Left ventricle myocardium inferior (tissue), 1 donor: Measurements from ENCODE around the gene RTCB. TPM values are rescaled to one million over a fixed set of nuclear protein-coding genes. Genes with fewer than 3 reads are reported as not detected.

Source experiments
- DNase-seq: peaks from one replicate; pipeline ENCODE4 v3.0.0-alpha.2; 2020
- H3K27ac ChIP-seq: fragments of 200-600 bp; replicated peaks from 2 replicates; pipeline ENCODE4 v1.8.0; 2021
- H3K27me3 ChIP-seq: fragments of 200-600 bp; 2 replicates; pipeline ENCODE4 v1.8.0; 2021; ENCODE audit warnings: low read depth
- H3K36me3 ChIP-seq: fragments of 200-600 bp; 2 replicates; pipeline ENCODE4 v1.8.0; 2021
- H3K4me1 ChIP-seq: fragments of 200-600 bp; 2 replicates; pipeline ENCODE4 v1.8.0; 2021
- H3K4me3 ChIP-seq: fragments of 200-600 bp; 2 replicates; pipeline ENCODE4 v1.8.0; 2021; ENCODE audit warnings: mild to moderate bottlenecking, moderate library complexity
- H3K9me3 ChIP-seq: fragments of 200-600 bp; replicated peaks from 2 replicates; pipeline ENCODE4 v1.8.0; 2021
- CTCF ChIP-seq: fragments of 200-600 bp; IDR thresholded peaks from 2 replicates; pipeline ENCODE4 v1.8.0; 2021; ENCODE audit warnings: antibody characterized with exemption, mild to moderate bottlenecking, borderline replicate concordance
- intact Hi-C: fragments of 100-400 bp; cut with micrococcal nuclease; formaldehyde crosslinking; loops from one replicate; pipeline ENCODE4 v1.11.0; 2022
- total RNA-seq: library from RNA; stranded (reverse); fragmentation: NEBNext Ultra II Directional; extraction: Animal tissue kit (Norgen Biotek cat#: 25700); gene quantifications from one replicate; pipeline ENCODE4 v1.2.1, GENCODE V29; 2021
- donor health status: DM: no; HTN: yes; CAD: no; lungs with severe emphysema.

Gene RTCB
- total RNA-seq, 1 donor from 2014 or later = 44.5 TPM

DNA sequence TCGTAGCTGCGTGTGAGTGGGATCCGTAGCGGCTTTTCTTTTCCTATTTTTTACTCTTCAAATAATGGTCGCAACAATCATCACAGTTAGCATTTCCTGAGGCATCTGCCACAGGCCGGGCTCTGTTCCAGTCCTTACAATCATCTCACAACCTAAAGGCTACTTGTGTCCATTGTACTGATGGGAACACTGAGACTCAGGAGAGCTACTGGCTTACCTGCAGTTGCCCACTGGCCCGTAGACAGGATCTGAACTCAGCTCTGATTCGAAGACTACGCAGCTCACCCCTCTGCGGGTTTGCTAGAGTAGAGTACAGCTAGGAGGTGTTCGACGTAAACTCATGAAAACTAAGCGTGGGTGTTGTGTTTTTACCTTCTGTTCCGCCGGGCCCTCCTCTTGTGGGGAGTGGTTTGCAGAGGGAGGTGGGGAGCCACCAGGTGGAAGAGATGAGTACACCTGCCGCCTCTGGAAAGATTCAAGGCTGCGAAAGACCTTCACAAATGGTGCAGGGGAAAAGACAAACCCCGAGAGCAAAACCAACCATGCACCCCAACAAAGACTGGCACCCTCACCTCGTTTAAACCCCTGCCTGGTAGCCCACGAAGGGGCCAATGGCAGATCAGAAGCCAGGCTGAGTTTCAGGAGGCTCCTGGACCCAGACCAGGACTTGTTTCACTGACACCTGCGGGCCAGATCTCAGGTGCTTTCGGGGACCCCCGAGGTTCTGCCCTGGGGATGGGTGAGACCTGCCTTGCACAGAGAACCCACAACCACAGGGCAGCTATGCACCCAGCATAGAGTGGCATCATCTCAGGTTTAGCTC lies 72.6 kb downstream of the RTCB start:
- Histone ChIP-seq H3K27me3 (peaks cover 28% of the 10 kb centered on the region), H3K4me3 (no peak overlapping the region), H3K27ac (no peak overlapping the region), H3K4me1 (no peaks in the 10 kb centered on the region), H3K36me3 (no peaks in the 10 kb centered on the region), H3K9me3 (no peaks in the 10 kb centered on the region)
- intact Hi-C loops = no loop called here
- no peak for TF ChIP-seq CTCF
- no peak for DNase-seq

- Histone ChIP-seq H3K27me3 (peaks cover 23% of the 10 kb centered on the region), H3K4me1 (no peaks in the 10 kb centered on the region), H3K9me3 (no peaks in the 10 kb centered on the region), H3K27ac (no peak overlapping the region), H3K36me3 (no peaks in the 10 kb centered on the region), H3K4me3 (no peak overlapping the region)
- intact Hi-C loops = no loop called here
- DNase-seq = no peak
- no peak for TF ChIP-seq CTCF
These were observed 73.3 kb downstream of the RTCB start for GRCh38 chr22:32338757-32339156.

Other genes with a start within 250 kb of the RTCB start
- gene RFPL2, start 207.2 kb downstream of the RTCB start, total RNA-seq = 0.08 TPM
- 0.27 TPM for gene SLC5A4, start 156.9 kb downstream of the RTCB start, total RNA-seq
- not detected for gene RFPL3, start 54.4 kb downstream of the RTCB start, total RNA-seq
- not detected for gene BPIFC, start 52.2 kb upstream of the RTCB start, total RNA-seq
- gene FBXO7, start 62.6 kb upstream of the RTCB start, total RNA-seq = 33.5 TPM